ENCODE data around the gene BAG1. TPM values are rescaled to one million over a fixed set of nuclear protein-coding genes. Genes with fewer than 3 reads are reported as not detected.

BAG1 gene
- total RNA-seq, 1 experiment from 2014 or later, result 55.6 TPM

DNA sequence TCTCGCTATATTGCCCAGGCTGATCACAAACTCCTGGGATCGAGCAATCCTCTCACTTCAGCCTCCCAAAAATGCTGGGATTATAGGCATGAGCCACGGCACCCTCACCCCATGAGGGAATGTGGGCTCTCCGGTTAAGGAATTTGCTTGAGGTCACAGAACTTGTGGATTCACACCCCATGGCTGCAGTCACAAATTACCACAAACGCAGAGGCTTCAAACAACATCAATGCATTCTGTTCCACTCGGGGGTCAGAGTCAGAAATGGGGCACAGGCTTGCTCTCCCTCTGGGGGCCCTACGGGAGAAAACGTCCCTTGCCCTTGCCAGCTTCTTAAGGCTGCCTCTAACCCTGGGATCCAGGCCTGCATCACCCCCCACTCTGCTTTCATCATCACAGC lies 36.8 kb downstream of the BAG1 start:
- Histone ChIP-seq H3K4me2 (ENCODE audit: low read depth, low read length, poor library complexity, severe bottlenecking) (no peak overlapping the region), H3K27me3 (ENCODE audit: low read length) (no peaks in the 10 kb centered on the region), H3K36me3 (ENCODE audit: insufficient read depth, low read length) (no peaks in the 10 kb centered on the region), H3K9me3 (ENCODE audit: low read length) (no peaks in the 10 kb centered on the region), H3K9ac (ENCODE audit: low read length) (no peak overlapping the region), H3K9me2 (replicated peaks; ENCODE audit: insufficient read depth, low read length) (no peaks in the 10 kb centered on the region), H3K27ac (ENCODE audit: low read length) (no peak overlapping the region), H4K20me1 (ENCODE audit: insufficient read depth, low read depth, low read length) (no peaks in the 10 kb centered on the region), H3K79me2 (ENCODE audit: low read length) (no peaks in the 10 kb centered on the region), H3K4me3 (ENCODE audit: low read length) (no peak overlapping the region), H2AFZ (ENCODE audit: low read length) (no peak overlapping the region), H3K4me1 (ENCODE audit: low read length) (no peaks in the 10 kb centered on the region; the same call in 1 of the 2 replicates)
- no peak for DNase-seq

DNA sequence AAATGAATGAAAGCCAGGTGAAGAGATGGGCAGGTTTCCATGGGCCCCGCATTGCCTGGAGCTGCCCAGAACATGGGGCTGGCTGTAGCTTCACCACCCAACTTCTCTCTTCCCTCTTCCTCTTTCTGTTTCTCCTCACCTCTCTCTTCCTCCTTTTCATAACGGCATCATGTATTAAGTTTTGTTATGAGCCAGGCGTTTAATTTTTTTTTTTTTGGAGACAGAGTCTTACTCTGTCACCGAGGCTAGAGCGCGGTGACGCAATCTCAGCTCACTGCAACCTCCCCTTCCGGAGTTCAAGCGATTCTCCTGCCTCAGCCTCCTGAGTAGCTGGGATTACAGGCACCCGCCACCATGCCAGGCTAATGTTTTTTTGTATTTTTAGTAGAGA lies 37.5 kb downstream of the BAG1 start:
- H3K36me3 ChIP-seq (ENCODE audit: insufficient read depth, low read length), result no peaks in the 10 kb centered on the region
- no peaks in the 10 kb centered on the region for H3K79me2 ChIP-seq (ENCODE audit: low read length)
- H3K9me3 ChIP-seq (ENCODE audit: low read length), result no peaks in the 10 kb centered on the region
- H3K4me3 ChIP-seq (ENCODE audit: low read length), result no peak overlapping the region
- no peaks in the 10 kb centered on the region for H3K9me2 ChIP-seq (replicated peaks; ENCODE audit: insufficient read depth, low read length)
- H3K4me2 ChIP-seq (ENCODE audit: low read depth, low read length, poor library complexity, severe bottlenecking), result no peak overlapping the region
- H2AFZ ChIP-seq (ENCODE audit: low read length), result no peak overlapping the region
- H3K27ac ChIP-seq (ENCODE audit: low read length), result no peak overlapping the region
- H4K20me1 ChIP-seq (ENCODE audit: insufficient read depth, low read depth, low read length), result no peaks in the 10 kb centered on the region
- H3K9ac ChIP-seq (ENCODE audit: low read length), result no peak overlapping the region
- no peak for DNase-seq
- H3K4me1 ChIP-seq (ENCODE audit: low read length), result no peaks in the 10 kb centered on the region; the same call in 1 of the 2 replicates
- H3K27me3 ChIP-seq (ENCODE audit: low read length), result no peaks in the 10 kb centered on the region

DNA sequence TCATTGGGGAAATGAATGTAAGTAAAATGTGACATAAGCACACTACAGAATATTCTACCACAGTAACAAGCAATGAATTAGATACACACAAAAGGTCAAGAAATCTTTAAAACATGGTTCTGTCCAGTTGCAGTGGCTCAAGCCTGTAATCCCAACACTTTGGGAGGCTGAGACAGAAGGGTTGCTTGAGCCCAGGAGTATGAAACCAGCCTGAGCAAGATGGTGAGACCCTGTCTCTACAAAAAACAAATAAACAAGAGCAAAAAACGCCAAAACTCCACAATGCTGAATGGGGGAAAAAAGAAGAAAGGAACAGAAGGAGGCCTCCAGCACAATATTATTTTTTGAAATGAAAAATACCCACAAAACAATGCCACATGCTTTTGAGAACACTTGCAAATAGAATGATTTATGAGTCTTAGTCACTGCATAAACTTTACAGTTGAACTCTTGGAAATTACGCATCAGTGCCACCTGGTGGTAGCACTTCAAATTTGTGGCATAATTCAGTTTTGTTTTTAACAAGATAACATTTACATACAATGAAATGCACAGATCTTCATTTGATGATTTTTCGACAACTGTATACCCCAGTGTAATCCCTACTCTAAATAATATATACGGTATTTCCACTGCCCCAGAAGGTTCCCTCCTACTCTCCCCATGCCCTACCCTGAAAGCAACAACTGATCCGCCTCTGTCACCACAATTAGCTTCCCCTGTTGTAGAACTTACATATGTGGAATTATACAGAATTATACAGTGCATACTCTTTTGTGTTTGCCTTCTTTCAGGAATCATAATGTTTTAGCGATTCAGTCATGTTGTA lies 39.0 kb downstream of the BAG1 start:
- Histone ChIP-seq H3K4me1 (ENCODE audit: low read length) (no peaks in the 10 kb centered on the region; the same call in 1 of the 2 replicates), H3K9me2 (replicated peaks; ENCODE audit: insufficient read depth, low read length) (no peaks in the 10 kb centered on the region), H3K79me2 (ENCODE audit: low read length) (no peaks in the 10 kb centered on the region), H3K4me2 (ENCODE audit: low read depth, low read length, poor library complexity, severe bottlenecking) (no peak overlapping the region), H4K20me1 (ENCODE audit: insufficient read depth, low read depth, low read length) (no peaks in the 10 kb centered on the region), H3K27ac (ENCODE audit: low read length) (no peak overlapping the region), H2AFZ (ENCODE audit: low read length) (no peak overlapping the region), H3K27me3 (ENCODE audit: low read length) (no peaks in the 10 kb centered on the region), H3K9me3 (ENCODE audit: low read length) (no peaks in the 10 kb centered on the region), H3K9ac (ENCODE audit: low read length) (no peak overlapping the region), H3K36me3 (ENCODE audit: insufficient read depth, low read length) (no peaks in the 10 kb centered on the region), H3K4me3 (ENCODE audit: low read length) (no peak overlapping the region)
- DNase-seq, result peak; percentile 87

DNA sequence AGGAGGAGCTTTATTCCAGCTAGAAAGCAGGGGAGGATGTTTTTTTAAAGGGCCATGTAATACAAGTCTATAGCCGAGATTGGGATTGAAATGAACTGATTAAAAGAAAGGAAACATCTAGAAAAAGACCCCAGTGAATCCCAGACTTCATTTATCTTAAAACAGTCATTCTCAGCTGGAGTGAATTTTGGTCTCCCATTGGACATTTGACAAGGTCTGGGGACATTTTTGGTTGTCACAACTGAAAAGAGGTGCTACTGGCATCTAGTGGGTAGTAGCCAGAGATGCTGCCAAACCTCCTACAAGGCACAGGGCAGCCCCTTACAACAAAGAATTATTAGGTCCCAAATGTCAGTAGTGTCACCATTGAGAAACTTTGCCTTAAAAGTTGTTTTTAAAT lies 40.8 kb downstream of the BAG1 start:
- no peaks in the 10 kb centered on the region for H3K9me3 ChIP-seq (ENCODE audit: low read length)
- H3K9me2 ChIP-seq (replicated peaks; ENCODE audit: insufficient read depth, low read length), result no peaks in the 10 kb centered on the region
- no peak overlapping the region for H3K9ac ChIP-seq (ENCODE audit: low read length)
- H3K27me3 ChIP-seq (ENCODE audit: low read length), result no peaks in the 10 kb centered on the region
- no peak overlapping the region for H3K4me3 ChIP-seq (ENCODE audit: low read length)
- DNase-seq, result no peak
- no peak overlapping the region for H3K27ac ChIP-seq (ENCODE audit: low read length)
- no peak overlapping the region for H2AFZ ChIP-seq (ENCODE audit: low read length)
- no peaks in the 10 kb centered on the region for H3K36me3 ChIP-seq (ENCODE audit: insufficient read depth, low read length)
- no peak overlapping the region for H3K4me2 ChIP-seq (ENCODE audit: low read depth, low read length, poor library complexity, severe bottlenecking)
- H3K79me2 ChIP-seq (ENCODE audit: low read length), result no peaks in the 10 kb centered on the region
- H4K20me1 ChIP-seq (ENCODE audit: insufficient read depth, low read depth, low read length), result no peaks in the 10 kb centered on the region
- no peaks in the 10 kb centered on the region; the same call in 1 of the 2 replicates for H3K4me1 ChIP-seq (ENCODE audit: low read length)

DNA sequence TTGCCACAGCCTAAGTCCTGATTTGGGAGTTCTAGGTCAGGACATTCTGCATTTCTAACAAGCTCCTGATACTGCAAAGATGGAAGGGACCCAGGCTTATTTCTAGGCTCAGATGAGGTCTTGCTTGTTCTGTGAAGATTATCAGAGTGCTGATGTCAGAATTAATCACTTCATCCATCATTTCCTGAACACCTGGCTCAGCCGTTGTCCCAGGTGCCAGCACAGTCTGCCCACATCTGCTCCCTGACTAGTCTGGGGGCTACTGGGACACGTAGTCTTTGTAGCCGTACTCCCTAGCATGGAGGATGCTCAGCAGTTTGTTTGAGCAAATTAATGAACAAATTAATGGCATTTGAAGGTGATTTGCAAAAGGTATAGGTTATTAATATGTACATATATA lies 42.5 kb downstream of the BAG1 start:
- H3K4me2 ChIP-seq (ENCODE audit: low read depth, low read length, poor library complexity, severe bottlenecking), result no peak overlapping the region
- no peaks in the 10 kb centered on the region for H3K27me3 ChIP-seq (ENCODE audit: low read length)
- no peak overlapping the region for H2AFZ ChIP-seq (ENCODE audit: low read length)
- H3K9me3 ChIP-seq (ENCODE audit: low read length), result no peaks in the 10 kb centered on the region
- no peaks in the 10 kb centered on the region for H3K36me3 ChIP-seq (ENCODE audit: insufficient read depth, low read length)
- H4K20me1 ChIP-seq (ENCODE audit: insufficient read depth, low read depth, low read length), result no peaks in the 10 kb centered on the region
- no peak overlapping the region for H3K27ac ChIP-seq (ENCODE audit: low read length)
- DNase-seq, result no peak
- no peaks in the 10 kb centered on the region for H3K9me2 ChIP-seq (replicated peaks; ENCODE audit: insufficient read depth, low read length)
- no peaks in the 10 kb centered on the region; the same call in 1 of the 2 replicates for H3K4me1 ChIP-seq (ENCODE audit: low read length)
- no peak overlapping the region for H3K9ac ChIP-seq (ENCODE audit: low read length)
- H3K4me3 ChIP-seq (ENCODE audit: low read length), result no peak overlapping the region
- H3K79me2 ChIP-seq (ENCODE audit: low read length), result no peaks in the 10 kb centered on the region

DNA sequence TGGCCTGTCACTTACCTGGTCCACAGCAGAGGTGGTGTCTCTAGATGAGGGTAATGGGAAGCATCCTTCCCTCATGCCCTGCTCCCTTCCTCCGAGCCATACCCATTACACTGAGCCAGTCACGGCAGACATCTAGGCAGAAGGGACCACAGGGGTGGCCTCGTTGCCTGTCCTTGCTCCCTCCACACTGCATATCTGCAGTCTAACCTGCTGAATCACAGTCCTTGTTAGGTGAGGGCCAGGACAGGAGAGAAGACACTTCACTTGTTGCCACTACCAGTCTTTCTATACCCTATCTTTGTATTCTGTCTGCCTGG lies 43.0 kb downstream of the BAG1 start:
- H3K27me3 ChIP-seq (ENCODE audit: low read length), result no peaks in the 10 kb centered on the region
- no peak overlapping the region for H3K27ac ChIP-seq (ENCODE audit: low read length)
- no peak overlapping the region for H3K9ac ChIP-seq (ENCODE audit: low read length)
- DNase-seq, result no peak
- no peak overlapping the region for H3K4me3 ChIP-seq (ENCODE audit: low read length)
- H3K4me2 ChIP-seq (ENCODE audit: low read depth, low read length, poor library complexity, severe bottlenecking), result no peak overlapping the region
- no peaks in the 10 kb centered on the region for H3K9me2 ChIP-seq (replicated peaks; ENCODE audit: insufficient read depth, low read length)
- H3K9me3 ChIP-seq (ENCODE audit: low read length), result no peaks in the 10 kb centered on the region
- H2AFZ ChIP-seq (ENCODE audit: low read length), result no peak overlapping the region; the same call in 1 of the 2 replicates
- no peaks in the 10 kb centered on the region for H3K79me2 ChIP-seq (ENCODE audit: low read length)
- no peaks in the 10 kb centered on the region for H4K20me1 ChIP-seq (ENCODE audit: insufficient read depth, low read depth, low read length)
- no peaks in the 10 kb centered on the region for H3K4me1 ChIP-seq (ENCODE audit: low read length)
- no peaks in the 10 kb centered on the region for H3K36me3 ChIP-seq (ENCODE audit: insufficient read depth, low read length)

DNA sequence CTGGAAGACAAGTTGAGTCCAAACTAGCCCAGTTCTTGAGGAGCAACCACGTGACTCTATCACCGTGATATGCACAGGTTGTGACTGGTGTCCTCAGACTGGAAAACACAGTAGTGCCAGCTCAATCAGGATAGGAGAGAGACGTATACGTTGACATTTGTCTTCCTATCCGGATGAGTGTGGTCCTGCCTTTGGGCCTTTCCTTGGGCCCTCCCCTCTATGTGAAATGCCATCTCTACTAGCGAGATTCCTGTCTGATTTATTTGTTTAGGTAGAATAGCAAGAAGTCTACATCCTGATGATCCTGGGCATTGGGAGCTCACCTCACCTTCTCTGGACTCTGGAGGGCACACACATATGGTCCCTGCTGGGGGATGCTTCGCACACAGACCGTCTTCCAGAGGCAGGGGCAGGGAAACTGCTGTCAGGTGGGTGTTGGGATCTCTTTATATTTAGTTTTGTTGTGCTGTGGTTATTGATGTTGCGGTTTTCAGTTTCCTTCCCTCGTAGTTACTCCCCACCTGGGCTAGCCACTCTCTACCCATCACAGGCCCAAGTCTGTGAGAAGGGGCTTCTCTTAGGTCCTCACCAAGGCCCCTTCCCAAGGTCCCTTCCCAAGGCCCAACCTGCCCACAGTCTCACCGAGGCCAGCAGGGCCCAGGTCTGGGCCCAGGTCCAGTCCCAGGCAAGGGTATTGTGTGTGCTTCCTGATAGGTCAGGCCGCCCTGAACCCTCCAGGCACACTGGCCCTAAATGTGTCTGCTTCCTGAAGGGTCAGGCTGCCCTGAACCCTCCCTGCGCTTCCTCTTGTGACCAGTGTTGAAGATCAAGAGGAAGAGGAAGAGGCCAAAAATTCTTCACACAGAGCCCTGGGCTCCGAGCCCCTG lies 43.6 kb downstream of the BAG1 start:
- Histone ChIP-seq H3K36me3 (ENCODE audit: insufficient read depth, low read length) (no peaks in the 10 kb centered on the region), H3K9me2 (replicated peaks; ENCODE audit: insufficient read depth, low read length) (no peaks in the 10 kb centered on the region), H3K4me3 (ENCODE audit: low read length) (no peak overlapping the region), H3K4me1 (ENCODE audit: low read length) (no peaks in the 10 kb centered on the region), H2AFZ (ENCODE audit: low read length) (no peak overlapping the region; the same call in 1 of the 2 replicates), H3K79me2 (ENCODE audit: low read length) (no peaks in the 10 kb centered on the region), H3K9me3 (ENCODE audit: low read length) (no peaks in the 10 kb centered on the region), H3K4me2 (ENCODE audit: low read depth, low read length, poor library complexity, severe bottlenecking) (no peak overlapping the region), H3K27ac (ENCODE audit: low read length) (no peak overlapping the region), H3K9ac (ENCODE audit: low read length) (no peak overlapping the region), H4K20me1 (ENCODE audit: insufficient read depth, low read depth, low read length) (no peaks in the 10 kb centered on the region), H3K27me3 (ENCODE audit: low read length) (no peaks in the 10 kb centered on the region)
- DNase-seq, result no peak

DNA sequence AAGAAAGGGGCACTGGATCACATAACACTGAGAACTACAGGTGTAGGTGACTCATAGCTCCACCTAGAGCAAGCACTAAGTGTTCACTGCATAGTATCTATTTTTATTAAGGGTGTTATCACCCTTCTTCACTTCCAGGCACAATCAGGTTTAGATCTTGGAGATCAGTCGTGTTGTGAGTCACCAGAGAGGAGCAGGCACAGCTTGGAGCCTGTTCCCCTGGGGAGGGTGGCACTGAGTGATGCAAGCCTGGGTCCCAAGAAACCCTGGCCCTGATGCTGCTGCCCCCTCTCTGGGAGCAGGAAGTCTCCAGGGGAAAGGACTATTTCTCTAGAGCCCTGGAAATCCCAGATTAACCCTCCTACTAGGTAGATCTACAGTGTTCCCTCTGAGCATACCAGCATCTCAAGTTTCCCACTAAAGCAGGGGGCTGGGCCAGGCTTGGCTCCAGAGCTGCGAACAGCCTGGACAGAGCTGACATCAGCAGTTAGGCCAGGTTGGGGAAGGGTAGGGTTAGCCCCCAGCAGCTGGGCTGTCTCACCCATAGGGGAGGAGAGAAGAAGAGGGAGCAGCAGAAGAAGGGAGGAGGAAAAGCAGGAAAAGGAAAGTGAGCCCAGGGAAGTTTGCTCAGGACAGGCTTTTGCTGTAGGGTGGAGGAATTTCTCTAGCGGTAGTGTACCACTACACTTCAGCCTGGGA lies 52.7 kb downstream of the BAG1 start:
- H3K27me3 ChIP-seq (ENCODE audit: low read length), result 0 out of 2 replicates have a peak, but pooled peaks cover 3% of the 10 kb centered on the region
- no peak overlapping the region for H3K4me3 ChIP-seq (ENCODE audit: low read length)
- no peak overlapping the region for H3K9ac ChIP-seq (ENCODE audit: low read length)
- H3K9me2 ChIP-seq (replicated peaks; ENCODE audit: insufficient read depth, low read length), result no peaks in the 10 kb centered on the region
- H4K20me1 ChIP-seq (ENCODE audit: insufficient read depth, low read depth, low read length), result no peaks in the 10 kb centered on the region
- H2AFZ ChIP-seq (ENCODE audit: low read length), result no peak overlapping the region
- H3K9me3 ChIP-seq (ENCODE audit: low read length), result no peaks in the 10 kb centered on the region
- H3K4me1 ChIP-seq (ENCODE audit: low read length), result no peaks in the 10 kb centered on the region
- no peaks in the 10 kb centered on the region for H3K36me3 ChIP-seq (ENCODE audit: insufficient read depth, low read length)
- no peak overlapping the region for H3K27ac ChIP-seq (ENCODE audit: low read length)
- no peak for DNase-seq
- H3K4me2 ChIP-seq (ENCODE audit: low read depth, low read length, poor library complexity, severe bottlenecking), result no peak overlapping the region
- H3K79me2 ChIP-seq (ENCODE audit: low read length), result no peaks in the 10 kb centered on the region
